Right lobe of liver (tissue), 4 donors: ENCODE results near the gene MN1.

Experiments
- CTCF ChIP-seq, 4 donors: fragments of 200-600 bp in 3 of 4; fragments of 450-650 bp in 1 of 4; IDR thresholded peaks; one replicate each; pipeline versions ENCODE4 v1.5.1 to v1.8.0; 2016 to 2022; ENCODE audit warnings: antibody characterized with exemption in 4 of 4, mild to moderate bottlenecking in 2 of 4
- POLR2A ChIP-seq: fragments of 450-650 bp; IDR thresholded peaks from one replicate; pipeline ENCODE4 v1.6.1; 2017; ENCODE audit warnings: antibody characterized with exemption, mild to moderate bottlenecking
- donor health status: DM: no; HTN: no; CAD: no.
- donor health status: DM: no; HTN: no; CAD: no.
- donor health status: DM: no; HTN: yes; CAD: no.

- TF ChIP-seq CTCF (IDR thresholded peaks at IDR 0.05) (no peak), POLR2A (no peak)
Measured at GRCh38 chr22:27752141-27752540, 49.4 kb downstream of the MN1 start.
